Activated CD4-positive, alpha-beta T cell treated with anti-CD3 and anti-CD28 coated beads, Interleukin-2, amount 10 ng/mL, durations not matched to agents 7 days and 5 days (primary cell): Measurements from ENCODE around the gene TOGARAM2. TPM values are rescaled to one million over a fixed set of nuclear protein-coding genes. Genes with fewer than 3 reads are reported as not detected.

ENCODE experiments used
- CTCF ChIA-PET: fragments of 350-600 bp; sonication (Branson Sonifier 250); formaldehyde crosslinking; loops from one replicate; lab custom pipeline; 2021; ENCODE audit warnings: antibody characterized with exemption; lab: Charles Lee
- POLR2A ChIA-PET: fragments of 350-600 bp; sonication (Branson Sonifier 250); formaldehyde crosslinking; loops from one replicate; lab custom pipeline; 2021; ENCODE audit warnings: antibody characterized with exemption; lab: Charles Lee
- DNase-seq: peaks from one replicate; pipeline ENCODE4 v3.0.0-alpha.2; 2020
- H3K27ac Mint-ChIP-seq: one replicate; pipeline ENCODE4 v1.8.0; 2021; ENCODE audit warnings: mild to moderate bottlenecking, moderate library complexity, mixed read lengths
- H3K27me3 Mint-ChIP-seq: one replicate; pipeline ENCODE4 v1.8.0; 2021; ENCODE audit warnings: mixed read lengths
- H3K36me3 Mint-ChIP-seq: one replicate; pipeline ENCODE4 v1.8.0; 2021; ENCODE audit warnings: low read depth, mixed read lengths
- H3K4me1 Mint-ChIP-seq: one replicate; pipeline ENCODE4 v1.8.0; 2021; ENCODE audit warnings: mixed read lengths
- H3K4me3 Mint-ChIP-seq: one replicate; pipeline ENCODE4 v1.8.0; 2021; ENCODE audit warnings: mild to moderate bottlenecking, moderate library complexity, mixed read lengths
- H3K9me3 Mint-ChIP-seq: one replicate; pipeline ENCODE4 v1.8.0; 2021; ENCODE audit warnings: mixed read lengths
- total RNA-seq, 2 experiments: library from RNA; stranded (reverse); gene quantifications; one replicate each; pipeline ENCODE4 v1.2.3, GENCODE V29; 2021

TOGARAM2 gene
- total RNA-seq, 2 experiments from 2014 or later, result 3.7 to 5.0 TPM

- CTCF ChIA-PET, result interaction anchor here (0.6 kb wide), 1 partner anchor 411 kb away, joined by 3 read pairs; no protein-coding TSS in a partner anchor
- no peaks in the 10 kb centered on the region for H3K36me3 Mint-ChIP-seq
- H3K27me3 Mint-ChIP-seq, result no peaks in the 10 kb centered on the region
- DNase-seq, result no peak
- no peak overlapping the region for H3K27ac Mint-ChIP-seq
- H3K4me3 Mint-ChIP-seq, result no peak overlapping the region
- POLR2A ChIA-PET, result no interaction called here
- no peaks in the 10 kb centered on the region for H3K9me3 Mint-ChIP-seq
- H3K4me1 Mint-ChIP-seq, result no peaks in the 10 kb centered on the region
These were observed 2.1 kb upstream of the TOGARAM2 start for GRCh38 chr2:28979041-28979440.

- Mint-ChIP-seq H3K4me1 (no peaks in the 10 kb centered on the region), H3K27me3 (no peaks in the 10 kb centered on the region), H3K9me3 (no peaks in the 10 kb centered on the region), H3K27ac (peak overlapping the region; percentile 9), H3K36me3 (no peaks in the 10 kb centered on the region), H3K4me3 (no peak overlapping the region)
- POLR2A ChIA-PET, result no interaction called here
- CTCF ChIA-PET, result interaction anchor here (0.6 to 1.1 kb wide), 2 partner anchors 32 to 122 kb away, joined by 3 read pairs; no protein-coding TSS in a partner anchor
- DNase-seq, result no peak
These were observed 1.3 kb upstream of the TOGARAM2 start for GRCh38 chr2:28979576-28980366.

GRCh38 chr2:28980368-28981015 is 606 bp upstream of the TOGARAM2 start:
- Mint-ChIP-seq H3K36me3 (no peaks in the 10 kb centered on the region), H3K27me3 (no peaks in the 10 kb centered on the region), H3K9me3 (no peaks in the 10 kb centered on the region), H3K4me3 (no peak overlapping the region), H3K27ac (peak overlapping the region; percentile 46), H3K4me1 (no peaks in the 10 kb centered on the region)
- ChIA-PET POLR2A (no interaction called here), CTCF (interaction anchor here (0.6 to 1.1 kb wide), 2 partner anchors 31 to 114 kb away, joined by 3 to 4 read pairs; no protein-coding TSS in a partner anchor)
- DNase-seq, result no peak

GRCh38 chr2:28981620-28982376 is 700 bp downstream of the TOGARAM2 start:
- Mint-ChIP-seq H3K36me3 (no peaks in the 10 kb centered on the region), H3K9me3 (no peaks in the 10 kb centered on the region), H3K4me3 (no peak overlapping the region), H3K27me3 (no peaks in the 10 kb centered on the region), H3K27ac (no peak overlapping the region), H3K4me1 (peaks cover 5% of the 10 kb centered on the region)
- ChIA-PET CTCF (interaction anchor here (0.6 to 1.0 kb wide), 2 partner anchors 21 to 23 kb away, joined by 3 read pairs; no protein-coding TSS in a partner anchor), POLR2A (no interaction called here)
- no peak for DNase-seq

GRCh38 chr2:28982381-28982950 is 1.4 kb downstream of the TOGARAM2 start:
- CTCF ChIA-PET, result interaction anchor here (0.6 kb wide), 1 partner anchor 24 kb away, joined by 3 read pairs; no protein-coding TSS in a partner anchor
- Mint-ChIP-seq H3K4me3 (no peak overlapping the region), H3K27ac (no peak overlapping the region), H3K9me3 (no peaks in the 10 kb centered on the region), H3K27me3 (no peaks in the 10 kb centered on the region), H3K4me1 (peaks cover 5% of the 10 kb centered on the region), H3K36me3 (no peaks in the 10 kb centered on the region)
- no peak for DNase-seq
- POLR2A ChIA-PET, result no interaction called here

GRCh38 chr2:28986429-28986828 is 5.3 kb downstream of the TOGARAM2 start:
- no peak for DNase-seq
- Mint-ChIP-seq H3K27ac (no peak overlapping the region), H3K4me3 (no peak overlapping the region), H3K4me1 (peaks cover 5% of the 10 kb centered on the region), H3K27me3 (no peaks in the 10 kb centered on the region), H3K9me3 (no peaks in the 10 kb centered on the region), H3K36me3 (no peaks in the 10 kb centered on the region)
- POLR2A ChIA-PET, result no interaction called here
- CTCF ChIA-PET, result interaction anchor here (0.9 to 3.0 kb wide), 3 partner anchors 9 to 166 kb away, joined by 3 to 8 read pairs (median 4); no protein-coding TSS in a partner anchor

- Mint-ChIP-seq H3K9me3 (no peaks in the 10 kb centered on the region), H3K36me3 (no peaks in the 10 kb centered on the region), H3K27ac (no peak overlapping the region), H3K4me3 (no peak overlapping the region), H3K27me3 (no peaks in the 10 kb centered on the region), H3K4me1 (peaks cover 5% of the 10 kb centered on the region)
- DNase-seq, result no peak
- POLR2A ChIA-PET, result no interaction called here
- CTCF ChIA-PET, result no interaction called here
These were observed 8.9 kb downstream of the TOGARAM2 start for GRCh38 chr2:28989973-28990372.

GRCh38 chr2:28990445-28990844 is 9.3 kb downstream of the TOGARAM2 start:
- no peak for DNase-seq
- ChIA-PET POLR2A (no interaction called here), CTCF (no interaction called here)
- H3K27me3 Mint-ChIP-seq, result no peaks in the 10 kb centered on the region
- no peaks in the 10 kb centered on the region for H3K36me3 Mint-ChIP-seq
- no peaks in the 10 kb centered on the region for H3K9me3 Mint-ChIP-seq
- no peak overlapping the region for H3K27ac Mint-ChIP-seq
- H3K4me1 Mint-ChIP-seq, result peaks cover 5% of the 10 kb centered on the region
- H3K4me3 Mint-ChIP-seq, result no peak overlapping the region

- no peak overlapping the region for H3K27ac Mint-ChIP-seq
- H3K4me3 Mint-ChIP-seq, result no peak overlapping the region
- peaks cover 3% of the 10 kb centered on the region for H3K4me1 Mint-ChIP-seq
- POLR2A ChIA-PET, result no interaction called here
- no peak for DNase-seq
- no peaks in the 10 kb centered on the region for H3K27me3 Mint-ChIP-seq
- no peaks in the 10 kb centered on the region for H3K9me3 Mint-ChIP-seq
- no peaks in the 10 kb centered on the region for H3K36me3 Mint-ChIP-seq
- CTCF ChIA-PET, result no interaction called here
These were observed 9.9 kb downstream of the TOGARAM2 start for GRCh38 chr2:28991021-28991420.

- Mint-ChIP-seq H3K4me3 (no peak overlapping the region), H3K36me3 (no peaks in the 10 kb centered on the region), H3K27me3 (no peaks in the 10 kb centered on the region), H3K4me1 (no peaks in the 10 kb centered on the region), H3K9me3 (no peaks in the 10 kb centered on the region), H3K27ac (no peak overlapping the region)
- ChIA-PET POLR2A (no interaction called here), CTCF (no interaction called here)
- no peak for DNase-seq
These were observed 10.4 kb downstream of the TOGARAM2 start for GRCh38 chr2:28991460-28991859.

- DNase-seq, result no peak
- no peaks in the 10 kb centered on the region for H3K27me3 Mint-ChIP-seq
- H3K27ac Mint-ChIP-seq, result no peak overlapping the region
- no peaks in the 10 kb centered on the region for H3K36me3 Mint-ChIP-seq
- CTCF ChIA-PET, result interaction anchor here (0.7 to 0.8 kb wide), 3 partner anchors 37 to 971 kb away, joined by 3 read pairs; no protein-coding TSS in a partner anchor
- H3K4me1 Mint-ChIP-seq, result no peaks in the 10 kb centered on the region
- POLR2A ChIA-PET, result no interaction called here
- no peaks in the 10 kb centered on the region for H3K9me3 Mint-ChIP-seq
- no peak overlapping the region for H3K4me3 Mint-ChIP-seq
These were observed 12.3 kb downstream of the TOGARAM2 start for GRCh38 chr2:28993206-28993960.

GRCh38 chr2:28994074-28994473 is 13.0 kb downstream of the TOGARAM2 start:
- ChIA-PET CTCF (interaction anchor here (0.7 to 0.8 kb wide), 2 partner anchors 38 to 81 kb away, joined by 3 read pairs; no protein-coding TSS in a partner anchor), POLR2A (no interaction called here)
- H3K27me3 Mint-ChIP-seq, result no peaks in the 10 kb centered on the region
- H3K9me3 Mint-ChIP-seq, result no peaks in the 10 kb centered on the region
- H3K4me1 Mint-ChIP-seq, result no peaks in the 10 kb centered on the region
- H3K4me3 Mint-ChIP-seq, result no peak overlapping the region
- no peak overlapping the region for H3K27ac Mint-ChIP-seq
- H3K36me3 Mint-ChIP-seq, result no peaks in the 10 kb centered on the region
- no peak for DNase-seq
